ENCODE measurements around the gene STRIP1.

DNA sequence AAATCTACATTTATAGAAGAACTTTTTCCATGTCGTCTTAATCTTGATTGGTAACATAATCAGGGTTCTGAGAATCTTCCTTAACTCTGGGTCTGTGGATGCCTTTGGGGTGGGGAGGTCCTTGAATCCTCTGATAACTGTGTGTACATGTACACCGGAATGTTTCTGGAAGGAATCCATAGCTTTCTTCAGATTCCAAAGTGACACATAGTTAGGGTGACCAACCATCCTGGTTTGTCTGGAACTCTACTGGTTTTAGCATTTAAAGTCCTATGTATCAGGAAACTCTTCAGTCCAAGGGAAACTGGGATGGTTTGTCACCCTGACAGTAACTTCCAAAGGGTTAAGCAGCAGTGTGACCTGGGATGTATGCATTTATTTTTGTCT, 16.8 kb downstream of the STRIP1 start:
- TF ChIP-seq, protein P1, sequence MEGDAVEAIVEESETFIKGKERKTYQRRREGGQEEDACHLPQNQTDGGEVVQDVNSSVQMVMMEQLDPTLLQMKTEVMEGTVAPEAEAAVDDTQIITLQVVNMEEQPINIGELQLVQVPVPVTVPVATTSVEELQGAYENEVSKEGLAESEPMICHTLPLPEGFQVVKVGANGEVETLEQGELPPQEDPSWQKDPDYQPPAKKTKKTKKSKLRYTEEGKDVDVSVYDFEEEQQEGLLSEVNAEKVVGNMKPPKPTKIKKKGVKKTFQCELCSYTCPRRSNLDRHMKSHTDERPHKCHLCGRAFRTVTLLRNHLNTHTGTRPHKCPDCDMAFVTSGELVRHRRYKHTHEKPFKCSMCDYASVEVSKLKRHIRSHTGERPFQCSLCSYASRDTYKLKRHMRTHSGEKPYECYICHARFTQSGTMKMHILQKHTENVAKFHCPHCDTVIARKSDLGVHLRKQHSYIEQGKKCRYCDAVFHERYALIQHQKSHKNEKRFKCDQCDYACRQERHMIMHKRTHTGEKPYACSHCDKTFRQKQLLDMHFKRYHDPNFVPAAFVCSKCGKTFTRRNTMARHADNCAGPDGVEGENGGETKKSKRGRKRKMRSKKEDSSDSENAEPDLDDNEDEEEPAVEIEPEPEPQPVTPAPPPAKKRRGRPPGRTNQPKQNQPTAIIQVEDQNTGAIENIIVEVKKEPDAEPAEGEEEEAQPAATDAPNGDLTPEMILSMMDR (conservative IDR thresholded peaks at IDR 0.05): no peak
- TF ChIP-seq EZH2 (IDR thresholded peaks at IDR 0.05; ENCODE audit: low read depth): no peak

All from PC-9 (cell line).